ENCODE data around the gene GP1BA.

Gene GP1BA

GRCh38 chr17:4938688-4939545 lies 6.8 kb downstream of the GP1BA start:
- no peak for DNase-seq (ENCODE audit: low spot score)

DNA sequence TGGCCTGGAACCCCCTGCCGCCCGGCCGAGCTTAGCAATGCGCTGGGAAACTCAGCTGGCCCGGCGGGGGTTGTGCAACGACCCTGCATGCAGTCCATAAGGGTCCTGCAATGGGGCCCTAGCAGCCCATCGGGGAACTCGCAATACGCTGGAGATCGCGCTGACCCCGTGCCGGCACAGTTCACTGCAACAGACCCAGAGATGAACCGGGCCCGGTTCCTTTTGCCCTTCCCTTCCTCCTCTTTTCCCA lies 7.4 kb downstream of the GP1BA start:
- DNase-seq (ENCODE audit: low spot score): no peak

GRCh38 chr17:4939796-4940554 lies 7.9 kb downstream of the GP1BA start, which contains the start of the genes RNF167 and SLC25A11:
Gene RNF167, plus strand, starts transcription at chr17:4940268. Its CDS starts 642 bp downstream, at chr17:4940910.
Gene SLC25A11, minus strand, starts transcription at chr17:4940046. Its CDS starts 136 bp downstream, at chr17:4939910.
- DNase-seq (ENCODE audit: low spot score): peak; percentile 99

DNA sequence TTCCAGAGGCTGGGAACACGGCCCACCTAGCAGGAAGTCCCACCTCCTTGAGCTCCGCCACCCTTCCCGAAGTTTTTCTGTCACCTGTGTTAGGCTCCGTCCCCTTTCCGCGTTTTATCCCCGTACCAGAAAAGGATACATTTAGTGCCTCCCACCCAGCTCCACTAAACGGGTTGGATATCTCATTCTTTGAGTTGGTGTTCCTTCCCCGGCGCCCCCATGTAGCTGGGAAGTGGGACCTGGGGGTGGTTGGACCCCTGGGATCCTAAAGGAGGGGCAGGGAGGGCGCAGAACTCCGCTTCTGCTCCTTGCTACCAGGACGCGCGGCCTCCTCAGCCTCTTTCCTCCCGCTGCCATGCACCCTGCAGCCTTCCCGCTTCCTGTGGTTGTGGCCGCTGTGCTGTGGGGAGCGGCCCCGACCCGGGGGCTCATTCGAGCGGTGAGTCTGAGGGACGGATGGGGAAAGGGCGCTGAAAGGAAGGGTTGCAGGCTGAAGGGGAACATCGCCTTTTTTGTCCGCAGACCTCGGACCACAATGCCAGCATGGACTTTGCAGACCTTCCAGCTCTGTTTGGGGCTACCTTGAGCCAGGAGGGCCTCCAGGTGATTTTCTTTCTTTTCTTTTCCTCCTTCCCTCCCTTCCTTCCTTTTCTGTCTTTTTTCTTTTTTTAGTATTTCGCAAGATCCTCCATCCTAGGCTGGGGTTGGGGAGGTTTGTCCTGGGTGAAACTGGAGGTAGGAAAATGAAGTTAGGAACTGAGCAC lies 8.7 kb downstream of the GP1BA start:
- DNase-seq (ENCODE audit: low spot score): no peak

GRCh38 chr17:4941319-4941610 lies 9.2 kb downstream of the GP1BA start:
- no peak for DNase-seq (ENCODE audit: low spot score)

GRCh38 chr17:4942760-4943508 lies 10.9 kb downstream of the GP1BA start:
- DNase-seq (ENCODE audit: low spot score): no peak

- peak; percentile 62 for DNase-seq (ENCODE audit: low spot score)
Observed at GRCh38 chr17:4944163-4944553, 12.1 kb downstream of the GP1BA start.

DNA sequence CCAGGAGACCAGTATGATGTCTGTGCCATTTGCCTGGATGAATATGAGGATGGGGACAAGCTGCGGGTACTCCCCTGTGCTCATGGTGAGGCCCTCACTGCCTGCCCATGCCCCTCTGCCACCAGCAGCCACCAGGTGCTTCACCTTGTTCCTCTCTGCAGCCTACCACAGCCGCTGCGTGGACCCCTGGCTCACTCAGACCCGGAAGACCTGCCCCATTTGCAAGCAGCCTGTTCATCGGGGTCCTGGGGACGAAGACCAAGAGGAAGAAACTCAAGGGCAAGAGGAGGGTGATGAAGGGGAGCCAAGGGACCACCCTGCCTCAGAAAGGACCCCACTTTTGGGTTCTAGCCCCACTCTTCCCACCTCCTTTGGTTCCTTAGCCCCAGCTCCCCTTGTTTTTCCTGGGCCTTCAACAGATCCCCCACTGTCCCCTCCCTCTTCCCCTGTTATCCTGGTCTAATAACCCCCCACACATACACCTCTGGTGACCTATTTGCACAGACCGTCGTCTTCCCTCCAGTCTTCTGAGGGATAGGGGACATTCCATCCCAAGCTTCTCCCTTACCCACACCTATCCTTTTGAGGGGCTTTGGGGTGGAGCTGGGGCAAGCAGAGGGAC lies 12.6 kb downstream of the GP1BA start:
- DNase-seq (ENCODE audit: low spot score): no peak

DNA sequence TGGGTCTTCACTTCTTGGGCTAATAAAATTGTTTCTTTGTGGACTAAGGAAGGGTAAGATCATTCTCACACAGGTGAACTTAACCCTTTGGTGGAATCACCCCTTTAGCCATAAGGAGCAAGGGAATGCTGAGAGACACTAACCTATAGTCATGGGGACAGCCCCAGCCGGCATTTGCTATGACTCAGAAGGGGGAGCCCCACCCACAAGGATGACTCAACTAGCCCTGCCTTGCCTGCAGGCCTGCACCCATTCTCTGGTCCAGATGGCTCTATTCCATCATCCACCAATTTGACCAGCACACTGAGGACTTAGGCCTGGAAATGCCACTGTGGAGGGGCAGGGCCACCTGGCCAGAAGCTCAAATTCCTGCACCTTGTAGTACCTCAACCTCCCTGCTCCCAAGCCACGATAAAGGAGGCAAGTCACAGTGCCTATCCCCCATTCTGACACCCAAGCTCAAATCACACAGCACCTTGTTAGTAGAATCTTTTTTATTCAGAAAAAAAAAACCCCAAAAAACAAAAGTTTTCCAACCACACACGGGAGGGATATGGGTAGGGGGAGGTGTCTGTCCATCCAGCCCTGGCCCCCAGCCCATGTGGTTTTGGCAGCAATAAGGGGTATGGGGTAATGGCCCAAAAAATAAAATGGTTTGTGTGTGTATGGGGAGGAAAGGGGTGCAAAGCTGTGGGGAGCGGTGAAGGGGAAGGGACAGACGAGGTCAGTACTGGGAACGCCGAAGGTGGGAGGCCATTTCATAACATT lies 13.3 kb downstream of the GP1BA start:
- DNase-seq (ENCODE audit: low spot score): peak; percentile 85

GRCh38 chr17:4945944-4946280 lies 13.8 kb downstream of the GP1BA start:
- no peak for DNase-seq (ENCODE audit: low spot score)

- no peak for DNase-seq (ENCODE audit: low spot score)
Observed at GRCh38 chr17:4946312-4946976, 14.4 kb downstream of the GP1BA start.

DNA sequence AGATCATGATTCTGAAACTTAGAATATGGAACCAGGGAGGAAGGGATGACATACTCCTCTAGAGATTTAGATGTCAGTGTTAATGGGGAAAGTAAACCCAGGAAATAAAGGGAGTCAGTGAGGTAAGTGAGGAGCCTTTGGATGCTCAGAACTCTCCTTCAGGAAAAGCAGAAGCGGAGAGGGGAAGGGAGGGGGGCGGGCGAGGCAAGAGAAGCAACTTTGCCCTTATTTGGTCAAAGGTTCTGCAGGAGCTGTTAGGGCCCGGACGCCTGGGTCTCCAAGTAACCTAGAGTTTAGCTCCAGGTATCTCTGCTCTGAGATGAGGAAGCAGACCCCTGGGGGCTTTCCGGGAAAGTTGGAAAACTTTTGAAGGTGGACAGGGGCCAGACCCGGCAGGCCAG lies 14.9 kb downstream of the GP1BA start:
- no peak for DNase-seq (ENCODE audit: low spot score)

DNA sequence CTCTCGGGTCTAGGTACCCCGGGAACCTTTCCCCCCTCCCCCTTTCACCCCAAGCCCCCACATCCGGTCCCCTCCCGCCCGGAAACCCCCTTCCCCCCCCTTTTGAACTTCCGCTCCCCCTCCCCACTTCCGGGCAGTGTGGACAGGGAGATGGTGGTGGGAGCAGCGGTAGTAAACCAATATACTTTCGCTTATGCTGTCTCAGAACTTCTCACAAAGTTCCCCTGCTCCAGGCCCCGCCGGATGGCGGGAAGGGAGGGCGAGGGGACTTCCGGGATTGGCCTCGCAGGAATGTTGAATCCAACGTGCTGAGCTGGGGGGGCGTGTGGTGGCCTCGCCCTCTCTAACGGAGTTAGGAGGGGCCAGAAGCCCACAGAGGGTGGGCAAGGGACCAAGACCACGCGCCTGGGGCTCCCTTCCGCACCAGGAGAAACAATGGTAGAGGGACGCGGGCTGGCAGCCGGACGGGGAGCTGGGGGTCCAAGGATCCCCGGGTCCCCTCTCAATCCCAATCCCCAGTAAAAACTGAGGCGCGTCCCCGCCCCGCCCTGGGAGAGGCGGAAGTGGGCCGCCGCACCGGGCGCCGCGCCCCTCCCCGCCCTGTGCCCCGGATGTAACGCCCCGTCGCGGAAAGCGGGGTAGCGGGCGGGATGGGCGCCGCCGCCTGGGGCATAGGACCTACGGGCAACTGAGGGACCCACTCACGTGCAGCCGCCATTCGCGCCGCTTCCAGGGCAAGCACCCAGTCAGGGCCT lies 15.5 kb downstream of the GP1BA start:
- DNase-seq (ENCODE audit: low spot score): peak; percentile 64

GRCh38 chr17:4948166-4948930 lies 16.3 kb downstream of the GP1BA start, which contains the start of gene PFN1:
Gene PFN1, minus strand, starts transcription at chr17:4948530. Its CDS starts 136 bp downstream, at chr17:4948394.
- peak; percentile 94 for DNase-seq (ENCODE audit: low spot score)

- peak; percentile 74 for DNase-seq (ENCODE audit: low spot score)
Observed at GRCh38 chr17:4948931-4949320, 16.8 kb downstream of the GP1BA start.

GRCh38 chr17:4949321-4950074 lies 17.4 kb downstream of the GP1BA start:
- DNase-seq (ENCODE audit: low spot score): peak; percentile 86

DNA sequence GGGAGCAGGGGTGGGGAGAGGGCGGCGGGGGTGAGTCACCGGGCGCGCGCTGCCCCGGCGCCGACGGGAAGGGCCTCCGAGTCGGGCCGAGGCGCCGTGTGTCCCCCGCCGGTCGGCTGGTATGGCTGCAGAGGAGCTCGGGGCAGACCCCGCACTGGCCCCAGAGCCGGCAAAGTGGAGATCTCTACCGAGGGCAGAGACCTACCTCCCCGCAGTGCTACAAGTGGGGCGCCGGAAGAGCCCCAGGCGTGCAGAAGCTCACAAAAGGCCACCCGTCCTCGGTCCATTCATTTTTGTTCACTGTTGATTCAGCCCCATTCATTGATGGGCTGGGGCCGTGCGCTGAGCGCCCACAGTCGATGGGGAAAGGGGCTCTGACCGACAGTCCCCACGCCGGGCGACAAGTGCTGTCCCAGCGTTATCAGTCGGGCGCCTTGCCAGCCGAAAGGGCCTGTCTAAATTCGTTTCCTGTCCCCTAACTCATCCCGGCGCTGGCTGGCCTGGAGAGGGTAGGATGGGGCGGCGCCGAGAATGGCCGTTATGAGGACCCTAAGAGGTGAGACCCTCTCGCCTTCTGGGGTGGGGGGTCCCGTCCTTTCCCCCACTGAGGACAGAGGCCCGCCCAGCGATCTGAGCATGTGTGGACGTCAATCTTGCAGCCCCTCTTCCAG lies 18.1 kb downstream of the GP1BA start:
- DNase-seq (ENCODE audit: low spot score): no peak
